Fibroblast of lung (primary cell): ENCODE measurements around the gene AGAP1. TPM values are rescaled to one million over a fixed set of nuclear protein-coding genes. Genes with fewer than 3 reads are reported as not detected.
A peak's percentile ranks its signal among the peaks of the same experiment; 100 is the strongest.

Experiments
- DNase-seq, 2 donors: peaks; one replicate each; pipeline versions ENCODE4 v3.0.0 to v3.0.0-alpha.2; 2010; ENCODE audit warnings: low read depth in 2 of 2
- H2AFZ ChIP-seq: 2 replicates; pipeline ENCODE4 v1.5.1; 2012; ENCODE audit warnings: low read length, control low read depth, inconsistent platforms
- H3K27ac ChIP-seq: 2 replicates; pipeline ENCODE4 v1.5.1; 2011; ENCODE audit warnings: low read length, control low read depth; ENCODE audit not compliant: insufficient read depth
- H3K27me3 ChIP-seq: 2 replicates; pipeline ENCODE4 v1.5.1; 2011; ENCODE audit warnings: mild to moderate bottlenecking, low read length; ENCODE audit not compliant: control insufficient read depth, insufficient read depth
- H3K36me3 ChIP-seq: 2 replicates; pipeline ENCODE4 v1.5.1; 2011; ENCODE audit warnings: low read length; ENCODE audit not compliant: control insufficient read depth, insufficient read depth
- H3K4me1 ChIP-seq: 2 replicates; pipeline ENCODE4 v1.5.1; 2011; ENCODE audit warnings: low read length; ENCODE audit not compliant: control insufficient read depth, insufficient read depth; ENCODE audit errors: extremely low read depth
- H3K4me2 ChIP-seq: 2 replicates; pipeline ENCODE4 v1.5.1; 2011; ENCODE audit warnings: low read length, control low read depth; ENCODE audit not compliant: insufficient read depth; ENCODE audit errors: extremely low read depth
- H3K4me3 ChIP-seq, 4 experiments: fragments of 200-600 bp in 1 of 4; sonication (generic) in 1 of 4; replicated peaks in 1 of 4; 2 replicates each; pipeline ENCODE4 v1.5.1; 2011 to 2016; ENCODE audit warnings: low read length in 4 of 4, low read depth in 3 of 4, mild to moderate bottlenecking in 3 of 4, control low read depth in 2 of 4, inconsistent platforms in 1 of 4, mixed read lengths in 1 of 4; ENCODE audit not compliant: insufficient read depth in 1 of 4; ENCODE audit errors: control extremely low read depth in 1 of 4
- H3K79me2 ChIP-seq: 2 replicates; pipeline ENCODE4 v1.5.1; 2012; ENCODE audit warnings: mild to moderate bottlenecking, low read length, inconsistent platforms; ENCODE audit not compliant: control insufficient read depth, insufficient read depth
- H3K9ac ChIP-seq: 2 replicates; pipeline ENCODE4 v1.5.1; 2011; ENCODE audit warnings: mild to moderate bottlenecking, low read length, control low read depth; ENCODE audit not compliant: insufficient read depth
- H3K9me3 ChIP-seq: 2 replicates; pipeline ENCODE4 v1.5.1; 2012; ENCODE audit warnings: low read depth, low read length; ENCODE audit not compliant: control insufficient read depth, insufficient read depth
- H4K20me1 ChIP-seq: 2 replicates; pipeline ENCODE4 v1.5.1; 2011; ENCODE audit warnings: low read length; ENCODE audit not compliant: control insufficient read depth, insufficient read depth; ENCODE audit errors: extremely low read depth
- CTCF ChIP-seq, 2 donors: IDR thresholded peaks in 1 of 2; conservative IDR thresholded peaks in 1 of 2; 1 replicate in 1 of 2; 2 replicates in 1 of 2; pipeline ENCODE4 v1.5.1; 2011 to 2012; ENCODE audit warnings: low read length in 2 of 2, control low read depth in 1 of 2, inconsistent platforms in 1 of 2, low read depth in 1 of 2, mild to moderate bottlenecking in 1 of 2
- EZH2 ChIP-seq: IDR thresholded peaks from 2 replicates; pipeline ENCODE4 v1.5.1; 2012; ENCODE audit warnings: low read length, control low read depth, mild to moderate bottlenecking; ENCODE audit errors: missing control alignments
- polyA plus RNA-seq, 2 donors: library from polyadenylated mRNA; depleted of rRNA in 1 of 2; stranded (reverse) in 1 of 2; unstranded in 1 of 2; fragments of >200 nt; gene quantifications; 2 replicates each; pipeline ENCODE4 v1.2.1, GENCODE V29; 2011 to 2012; ENCODE audit warnings: missing spikeins in 1 of 2
- total RNA-seq: library from RNA; depleted of rRNA; stranded (reverse); fragments of >200 nt; gene quantifications from 2 replicates; pipeline ENCODE4 v1.2.1, GENCODE V29; 2014

AGAP1 gene
- total and polyA plus RNA-seq, 2 donors (not counting 1 experiment from before 2014, with no cell fraction given): 10.6 to 14.0 TPM

- no peaks in the 10 kb centered on the region for H3K36me3 ChIP-seq
- H3K27ac ChIP-seq: no peak overlapping the region
- H3K4me2 ChIP-seq: no peak overlapping the region
- no peaks in the 10 kb centered on the region for H3K9me3 ChIP-seq
- H4K20me1 ChIP-seq: no peaks in the 10 kb centered on the region
- H3K4me3 ChIP-seq: no peak overlapping the region
- no peak overlapping the region for H3K9ac ChIP-seq
- no peaks in the 10 kb centered on the region for H3K4me1 ChIP-seq
- no peak for DNase-seq
- no peaks in the 10 kb centered on the region for H3K79me2 ChIP-seq
- peaks cover 76% of the 10 kb centered on the region for H3K27me3 ChIP-seq
- TF ChIP-seq EZH2 (peak; percentile 5), CTCF (conservative IDR thresholded peaks at IDR 0.05 in 1 of 2, IDR thresholded peaks at IDR 0.05 in 1 of 2; ENCODE audit: low read depth in 1 of 2, low read length in 2 of 2) (no peak)
- no peak overlapping the region for H2AFZ ChIP-seq
These were observed 677.9 kb downstream of the AGAP1 start for GRCh38 chr2:236171680-236172254.

GRCh38 chr2:236172255-236173035 lies 678.6 kb downstream of the AGAP1 start:
- TF ChIP-seq CTCF (conservative IDR thresholded peaks at IDR 0.05 in 1 of 2, IDR thresholded peaks at IDR 0.05 in 1 of 2; ENCODE audit: low read depth in 1 of 2, low read length in 2 of 2) (no peak), EZH2 (peak; percentile 76)
- Histone ChIP-seq H2AFZ (no peak overlapping the region), H3K9me3 (no peaks in the 10 kb centered on the region), H3K79me2 (no peaks in the 10 kb centered on the region), H3K4me1 (no peaks in the 10 kb centered on the region), H3K9ac (no peak overlapping the region), H3K27me3 (peaks cover 70% of the 10 kb centered on the region), H3K36me3 (no peaks in the 10 kb centered on the region), H3K27ac (no peak overlapping the region), H4K20me1 (no peaks in the 10 kb centered on the region), H3K4me2 (no peak overlapping the region), H3K4me3 (no peak overlapping the region)
- DNase-seq: no peak

- Histone ChIP-seq H3K36me3 (no peaks in the 10 kb centered on the region), H2AFZ (no peak overlapping the region), H4K20me1 (no peaks in the 10 kb centered on the region), H3K9me3 (no peaks in the 10 kb centered on the region), H3K27me3 (peaks cover 70% of the 10 kb centered on the region), H3K4me3 (no peak overlapping the region), H3K9ac (no peak overlapping the region), H3K4me1 (no peaks in the 10 kb centered on the region), H3K27ac (no peak overlapping the region), H3K79me2 (no peaks in the 10 kb centered on the region), H3K4me2 (no peak overlapping the region)
- TF ChIP-seq EZH2: no peak
- TF ChIP-seq CTCF (conservative IDR thresholded peaks at IDR 0.05 in 1 of 2, IDR thresholded peaks at IDR 0.05 in 1 of 2; ENCODE audit: low read depth in 1 of 2, low read length in 2 of 2): no peak
- no peak for DNase-seq
These were observed 679.3 kb downstream of the AGAP1 start for GRCh38 chr2:236173036-236173728.
